ENCODE measurements around the gene ASAH2. TPM values are rescaled to one million over a fixed set of nuclear protein-coding genes. Genes with fewer than 3 reads are reported as not detected.
"Not testable (repeated sequence)": the region's sequence is repeated elsewhere in the genome, so short reads cannot be mapped to it uniquely, and the experiment has no call there.

ASAH2 gene
- total RNA-seq, 3 donors from 2014 or later, result 2.1 to 4.4 (median 2.6) TPM

GRCh38 chr10:50271564-50272250 is 20.4 kb upstream of the ASAH2 start:
- no peak for ATAC-seq
- H3K4me1 ChIP-seq (ENCODE audit: low read depth), result no peaks in the 10 kb centered on the region
- TF ChIP-seq CTCF (IDR thresholded peaks at IDR 0.05), result no peak
- no peaks in the 10 kb centered on the region for H3K36me3 ChIP-seq (ENCODE audit: low read depth)
- intact Hi-C loops (cut with DNase I, micrococcal nuclease), result no loop called here
- no peak overlapping the region for H3K4me3 ChIP-seq
- no peak for DNase-seq
- H3K9me3 ChIP-seq, result no peaks in the 10 kb centered on the region

GRCh38 chr10:50267877-50268276 is 16.6 kb upstream of the ASAH2 start:
- H3K4me1 ChIP-seq (ENCODE audit: low read depth); DNase-seq; H3K36me3 ChIP-seq (ENCODE audit: low read depth); intact Hi-C loops (cut with DNase I, micrococcal nuclease); ATAC-seq; H3K4me3 ChIP-seq; H3K9me3 ChIP-seq: not testable (repeated sequence)

- H3K9me3 ChIP-seq; ATAC-seq; intact Hi-C loops (cut with DNase I, micrococcal nuclease); H3K4me1 ChIP-seq (ENCODE audit: low read depth); H3K36me3 ChIP-seq (ENCODE audit: low read depth); H3K4me3 ChIP-seq: not testable (repeated sequence)
- peak; percentile 31 to 57 (median 38) for DNase-seq
These were observed 11.3 kb upstream of the ASAH2 start for GRCh38 chr10:50262625-50263024.

DNA sequence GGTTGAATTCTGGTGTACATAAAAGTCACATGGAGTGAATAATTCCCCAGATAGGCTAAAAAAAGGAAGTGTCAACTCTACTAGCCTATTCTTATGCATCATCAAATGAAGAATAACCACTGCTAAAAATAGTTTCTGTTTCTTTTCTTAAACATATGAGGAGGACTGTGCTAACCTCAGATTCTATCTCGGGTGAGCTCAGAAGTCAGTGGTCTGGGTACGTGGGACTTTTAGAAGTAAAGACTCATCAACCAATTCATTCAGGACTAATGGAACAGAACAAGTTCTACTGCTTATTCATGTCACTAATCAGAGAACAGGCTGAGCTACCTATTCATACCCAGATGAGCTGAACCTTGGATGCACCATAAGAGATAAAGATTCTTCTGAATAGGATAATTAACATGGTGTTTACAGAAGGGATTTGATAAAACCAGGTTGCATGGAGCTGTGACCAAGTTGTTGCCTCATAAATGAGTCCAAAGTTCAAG is 9.5 kb upstream of the ASAH2 start:
- H3K9me3 ChIP-seq, result no peaks in the 10 kb centered on the region
- no peaks in the 10 kb centered on the region for H3K36me3 ChIP-seq (ENCODE audit: low read depth)
- H3K4me3 ChIP-seq, result no peak overlapping the region
- DNase-seq (no peak), ATAC-seq (peak; percentile 49)
- no peak for TF ChIP-seq CTCF (IDR thresholded peaks at IDR 0.05)
- no peaks in the 10 kb centered on the region for H3K4me1 ChIP-seq (ENCODE audit: low read depth)
- intact Hi-C loops (cut with DNase I, micrococcal nuclease), result no loop called here

- intact Hi-C loops (cut with DNase I, micrococcal nuclease), result no loop called here
- ATAC-seq, result no peak
These were observed 3.2 kb upstream of the ASAH2 start for GRCh38 chr10:50254479-50254878.

DNA sequence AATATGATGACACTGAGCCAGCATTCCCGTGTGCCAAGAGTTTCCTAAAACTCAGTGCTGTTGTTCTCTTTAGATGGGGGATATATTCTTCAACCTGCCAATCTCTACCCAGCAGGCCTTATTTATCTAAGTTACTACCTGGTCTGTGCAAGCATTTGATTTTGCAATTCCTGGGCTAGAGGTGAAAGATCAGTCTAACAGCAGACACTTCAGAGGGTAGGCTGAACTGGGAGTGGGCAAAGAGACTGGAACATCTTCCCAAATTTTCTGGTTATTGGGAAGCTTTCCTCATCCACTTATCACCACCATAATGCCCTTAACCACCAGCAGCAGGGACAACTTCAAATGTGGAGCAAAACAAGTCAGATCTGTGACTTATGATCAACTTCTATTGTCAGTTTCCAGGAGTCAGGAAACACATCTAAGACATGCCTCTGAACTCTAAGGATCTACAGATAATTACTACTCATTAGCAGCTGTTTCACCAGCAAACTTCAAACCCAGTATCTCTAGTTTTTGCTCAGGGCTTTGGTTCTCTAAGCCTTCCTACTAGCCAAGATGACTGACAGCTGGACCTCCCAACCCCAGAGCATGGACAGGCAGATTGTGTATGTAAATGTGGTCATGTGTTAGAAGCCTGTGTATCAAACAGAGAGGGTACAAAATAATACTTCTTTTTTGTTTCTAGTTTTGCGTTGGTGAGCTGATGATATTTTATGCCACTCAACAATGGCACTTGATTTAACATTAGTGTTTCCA is 1.0 kb downstream of the ASAH2 start:
- TF ChIP-seq CTCF (IDR thresholded peaks at IDR 0.05), result no peak
- ATAC-seq (no peak), DNase-seq (no peak)
- intact Hi-C loops (cut with DNase I, micrococcal nuclease), result no loop called here
- no peaks in the 10 kb centered on the region for H3K36me3 ChIP-seq (ENCODE audit: low read depth)
- no peaks in the 10 kb centered on the region for H3K4me1 ChIP-seq (ENCODE audit: low read depth)
- no peaks in the 10 kb centered on the region for H3K9me3 ChIP-seq
- H3K4me3 ChIP-seq, result no peak overlapping the region

More at GRCh38 chr10:50254479-50254878, 3.2 kb upstream of the ASAH2 start:
- no peak for TF ChIP-seq CTCF (IDR thresholded peaks at IDR 0.05)
- Histone ChIP-seq H3K36me3 (ENCODE audit: low read depth) (no peaks in the 10 kb centered on the region), H3K4me3 (no peak overlapping the region), H3K4me1 (ENCODE audit: low read depth) (no peaks in the 10 kb centered on the region), H3K9me3 (no peaks in the 10 kb centered on the region)
- no peak for DNase-seq
